GM18511 (cell line): ENCODE measurements around the gene ASZ1.

Experiments used
- ATAC-seq: cut with Tn5 transposase; IDR thresholded peaks from one replicate; pipeline ENCODE4 v1.9.1; 2021; ENCODE audit warnings: mild to moderate bottlenecking, moderate library complexity; ENCODE audit not compliant: unreplicated experiment

Gene ASZ1

DNA sequence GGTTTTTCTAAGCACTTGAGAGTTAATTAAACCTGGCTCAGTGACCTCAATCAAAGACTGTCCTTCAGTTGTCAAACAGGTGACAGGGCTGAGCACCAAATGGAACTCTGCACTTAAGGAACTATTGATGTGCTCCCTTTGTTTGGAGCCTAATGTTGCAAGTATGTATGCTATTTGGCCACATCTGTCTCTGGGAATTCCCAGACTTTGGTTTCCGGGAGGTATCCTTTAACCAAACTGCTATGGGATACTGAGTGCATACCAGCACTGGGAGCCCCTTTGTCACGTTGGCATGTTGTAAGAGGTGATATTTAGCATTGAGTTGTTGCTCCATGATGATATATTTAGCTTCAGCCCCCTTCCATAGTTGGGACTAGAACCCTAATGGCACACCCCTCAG lies 25.2 kb downstream of the ASZ1 start:
- no peak for ATAC-seq

DNA sequence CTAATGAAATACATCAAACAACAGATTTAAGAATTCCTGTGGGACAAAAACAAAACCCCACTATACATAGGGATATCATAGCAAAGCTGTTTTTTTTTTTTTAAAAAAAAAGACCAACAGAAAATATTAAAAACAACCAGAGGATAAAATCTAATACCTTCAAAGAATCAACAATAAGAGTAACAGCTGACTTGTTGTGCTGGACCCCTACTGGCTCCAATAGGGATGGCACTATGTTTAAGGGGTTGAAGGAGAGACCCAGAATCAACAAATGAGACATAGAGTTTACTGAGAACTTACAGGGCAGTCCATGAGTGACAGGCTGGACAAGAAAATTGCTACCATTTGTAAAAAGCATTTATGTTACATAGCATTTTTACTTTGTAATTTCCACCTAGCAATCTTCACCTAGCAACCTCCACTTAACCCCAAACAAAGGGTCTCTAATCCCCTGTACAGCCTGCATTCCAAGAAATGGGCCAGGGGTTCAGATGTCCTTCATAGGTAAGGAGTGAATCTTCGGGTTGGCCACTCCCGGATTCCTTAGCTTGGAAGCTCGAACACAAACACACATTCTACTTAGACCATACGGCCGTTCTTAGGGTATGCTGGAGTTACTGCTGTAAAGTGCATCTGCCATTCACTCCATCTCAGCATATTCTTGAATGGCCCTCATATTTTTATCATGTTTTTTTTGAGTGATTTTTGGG lies 25.8 kb downstream of the ASZ1 start:
- peak; percentile 57 for ATAC-seq

DNA sequence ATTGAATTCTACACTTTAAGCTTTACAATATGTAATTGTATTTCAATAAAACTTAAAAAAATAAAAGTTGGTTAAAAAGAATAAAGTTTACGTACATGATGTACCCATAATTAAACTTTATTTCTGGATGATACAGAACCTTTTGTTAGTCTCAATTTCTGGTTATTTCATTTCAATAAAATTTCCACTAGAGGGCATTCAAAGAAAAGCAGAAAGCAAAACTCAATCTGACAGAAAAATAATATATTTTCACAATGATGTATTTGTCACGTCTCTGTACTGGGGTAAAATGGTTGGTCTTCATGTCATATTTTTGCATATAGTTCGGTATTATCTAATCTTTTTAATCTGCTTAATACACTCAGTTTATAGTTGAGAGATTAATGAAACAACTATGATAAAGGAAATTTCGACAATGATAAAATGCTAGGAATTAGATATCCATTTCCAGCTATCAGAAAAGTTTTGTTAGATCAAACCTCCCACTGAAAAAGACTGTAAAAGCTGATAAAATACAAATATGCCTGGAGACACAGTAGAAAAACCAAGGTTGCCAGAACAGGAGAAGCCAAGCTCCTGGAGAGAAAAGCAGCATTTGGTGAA lies 27.4 kb downstream of the ASZ1 start:
- no peak for ATAC-seq

DNA sequence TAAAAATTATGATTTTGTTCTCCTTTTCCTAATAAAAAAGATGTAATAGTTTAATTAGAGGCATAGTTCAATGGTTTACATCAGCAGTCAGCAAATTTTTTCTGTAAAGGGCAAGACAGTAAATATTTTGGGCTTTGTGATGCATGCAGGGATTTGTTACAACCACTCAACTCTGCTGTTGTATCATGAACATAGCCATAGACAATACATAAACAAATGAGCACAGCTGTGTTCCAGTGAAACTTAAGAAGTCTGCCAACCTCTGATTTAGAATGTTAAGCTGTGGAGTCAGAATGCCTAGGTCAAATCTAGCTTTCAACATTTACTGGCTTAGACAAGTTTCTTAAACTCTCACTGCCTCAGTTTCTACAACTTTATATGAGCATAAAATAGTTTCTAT lies 31.6 kb downstream of the ASZ1 start:
- ATAC-seq, result no peak

DNA sequence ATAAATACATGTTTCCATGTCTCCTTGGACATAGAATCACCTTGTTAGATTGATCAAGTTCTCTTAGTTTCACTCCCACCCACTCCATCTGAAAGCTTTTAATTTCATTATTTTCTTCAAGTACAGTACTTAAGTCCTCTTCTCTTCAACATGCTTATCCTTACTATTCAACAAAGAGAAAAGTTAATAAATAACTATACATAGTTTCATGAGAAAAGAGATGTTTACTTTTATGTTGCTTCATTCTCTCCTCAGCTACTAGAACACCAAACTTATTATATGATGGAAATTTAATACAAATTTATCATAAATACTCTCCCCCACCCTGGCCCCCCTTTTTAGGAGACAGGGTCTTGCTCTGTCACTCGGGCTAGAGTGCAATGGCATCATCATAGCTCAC lies 33.5 kb downstream of the ASZ1 start:
- ATAC-seq, result no peak

DNA sequence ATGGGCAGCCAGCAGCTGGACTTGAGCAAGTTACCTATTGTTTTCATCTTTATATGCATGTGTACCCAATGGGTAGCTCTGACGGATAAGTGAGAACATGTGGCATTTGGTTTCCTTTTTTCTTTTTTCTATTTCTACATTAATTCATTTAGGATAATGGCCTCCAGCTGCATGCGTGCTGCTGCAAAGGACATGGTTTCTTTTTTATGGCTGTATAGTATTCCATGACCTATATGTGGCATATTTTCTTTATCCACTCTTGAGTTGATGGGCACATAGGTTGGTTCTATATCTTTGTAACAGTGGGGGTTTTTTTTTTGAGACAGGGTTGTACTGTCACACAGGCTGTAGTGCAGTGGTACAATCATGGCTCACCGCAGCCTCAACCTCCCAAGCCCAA lies 37.4 kb downstream of the ASZ1 start:
- no peak for ATAC-seq

DNA sequence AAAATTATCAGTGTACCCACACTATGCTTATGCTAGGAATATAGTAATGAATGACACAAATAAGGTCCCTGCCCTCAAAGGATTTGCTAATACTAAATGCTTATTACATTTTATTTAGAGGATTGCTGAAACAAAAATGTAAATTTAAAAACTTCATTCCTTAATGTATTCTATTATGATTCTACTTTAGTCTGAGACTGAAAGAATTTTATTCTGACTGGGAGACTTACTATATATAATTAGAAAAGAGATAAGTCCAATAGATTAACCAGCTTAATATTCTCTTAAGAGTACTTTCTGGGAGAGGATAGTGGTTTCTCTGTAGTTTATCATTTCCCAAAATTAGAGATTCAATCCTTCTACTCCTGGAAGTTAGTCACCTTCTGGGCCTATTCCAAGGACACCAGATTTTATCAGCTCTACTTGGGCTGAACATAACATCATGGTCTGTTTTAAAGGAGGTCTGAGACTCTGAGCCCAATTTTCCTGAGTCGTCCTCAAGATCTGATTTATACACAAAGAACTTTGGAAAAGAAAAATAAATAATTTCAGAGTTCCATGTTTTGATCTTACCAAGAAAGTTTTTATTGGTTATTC lies 41.1 kb downstream of the ASZ1 start:
- ATAC-seq, result no peak

DNA sequence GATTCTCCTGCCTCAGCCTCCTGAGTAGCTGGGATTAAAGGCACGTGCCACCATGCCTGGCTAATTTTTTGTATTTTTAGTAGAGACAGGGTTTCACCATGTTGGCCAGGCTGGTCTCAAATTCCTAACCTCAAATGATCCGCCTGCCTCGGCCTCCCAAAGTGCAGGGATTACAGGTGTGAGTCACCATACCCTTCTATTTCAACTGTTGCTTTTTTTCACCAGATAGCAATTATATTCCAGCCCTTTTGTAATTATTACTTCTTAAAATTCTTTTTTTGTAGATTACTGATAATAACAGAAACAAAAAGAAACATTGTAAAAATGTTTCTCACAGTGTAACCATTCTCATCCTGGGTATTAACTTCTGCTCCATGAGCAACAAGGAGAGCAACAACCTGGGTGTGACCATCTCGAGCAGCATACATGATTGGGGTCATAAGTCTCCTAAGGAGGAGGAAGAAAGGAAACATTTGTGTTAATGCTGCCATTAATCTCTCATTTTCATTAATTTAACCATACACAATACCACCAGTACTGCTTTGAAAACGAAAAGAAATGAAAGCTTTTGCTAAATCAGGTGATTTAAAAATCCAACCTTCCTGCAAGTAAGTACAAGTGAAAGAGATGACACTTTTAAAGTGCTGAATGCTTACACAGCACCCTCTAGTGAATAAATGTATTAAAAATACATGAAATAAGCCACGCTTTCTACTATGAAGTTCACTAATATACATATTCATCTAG lies 41.8 kb downstream of the ASZ1 start:
- ATAC-seq, result peak; percentile 79

DNA sequence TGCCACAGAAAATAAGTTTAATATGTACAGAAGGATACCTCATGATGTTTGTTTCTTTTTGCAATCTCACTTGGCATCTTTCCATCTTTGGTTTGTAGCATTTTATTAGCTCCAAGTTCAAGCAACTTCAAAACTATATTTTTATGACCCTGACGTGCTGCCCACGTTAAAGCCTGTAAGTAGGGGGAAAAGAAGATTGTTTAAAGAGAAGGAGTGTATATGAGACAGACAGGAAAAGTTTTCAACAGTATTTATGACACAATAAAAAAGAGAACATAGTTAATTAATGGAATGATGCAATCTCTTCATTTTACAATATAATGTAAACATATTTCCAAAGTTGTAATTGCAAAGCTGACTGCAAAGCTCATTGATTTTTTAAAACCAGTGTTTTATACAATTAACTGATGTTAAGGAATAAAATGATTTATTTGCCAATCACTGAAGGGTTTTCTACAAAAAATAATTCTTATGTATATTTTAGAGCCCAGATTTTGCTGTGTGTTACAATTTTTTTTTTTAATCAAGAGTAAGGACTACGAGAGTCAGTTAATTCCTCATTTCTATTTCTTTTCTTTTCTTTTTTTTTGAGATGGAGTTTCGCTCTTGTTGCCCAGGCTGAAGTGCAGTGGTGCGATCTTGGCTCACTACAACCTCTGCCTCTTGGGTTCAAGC lies 42.5 kb downstream of the ASZ1 start:
- ATAC-seq, result no peak

DNA sequence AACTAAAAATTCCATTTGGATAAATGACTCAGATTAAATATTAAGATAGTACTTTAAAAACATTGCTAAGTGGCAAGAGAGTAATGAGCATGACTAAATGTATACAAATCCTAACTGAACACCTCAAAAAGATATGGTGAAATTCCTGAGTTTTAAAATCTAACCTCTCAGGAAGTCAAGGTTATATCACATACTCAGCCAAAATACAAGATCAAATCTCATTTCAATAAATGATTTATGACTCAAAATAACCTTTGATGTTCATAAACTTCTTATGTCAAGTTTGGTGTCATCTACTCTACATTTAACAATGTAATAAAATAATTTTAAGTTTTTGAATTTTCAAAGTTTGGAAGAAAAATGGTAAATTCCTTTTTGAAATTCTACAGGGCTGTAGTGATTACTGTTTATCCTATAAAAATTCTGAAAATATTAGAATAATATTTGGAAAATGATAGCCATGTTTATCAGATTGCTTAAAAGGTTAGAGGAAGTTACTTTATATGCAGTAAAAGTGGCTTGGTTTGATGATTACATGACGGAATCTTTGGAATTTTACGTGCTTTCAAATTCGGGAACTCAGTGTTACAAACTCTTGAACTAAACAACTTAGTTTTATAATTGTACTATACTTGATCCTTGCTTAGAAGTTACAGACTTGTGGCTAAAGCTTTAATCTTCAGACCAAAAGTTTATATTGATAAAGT lies 43.7 kb downstream of the ASZ1 start:
- no peak for ATAC-seq

DNA sequence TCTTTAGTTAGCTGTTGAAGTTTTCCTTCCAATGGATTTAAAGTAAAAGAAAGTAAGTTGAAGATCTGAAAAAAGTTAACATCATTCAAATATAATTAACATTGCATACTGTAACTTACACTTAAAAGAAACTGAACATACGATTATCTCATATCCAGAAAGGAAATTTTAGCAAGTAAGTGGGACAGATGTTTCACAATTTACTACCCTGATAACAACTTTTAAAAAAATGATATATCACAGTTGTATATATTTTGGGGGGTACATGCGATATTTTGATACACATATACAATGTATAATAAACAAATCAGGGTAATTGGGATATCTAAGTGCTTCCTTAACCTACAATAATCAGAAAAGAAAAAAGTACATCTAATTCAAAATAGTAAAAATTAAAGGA lies 44.2 kb downstream of the ASZ1 start:
- no peak for ATAC-seq

DNA sequence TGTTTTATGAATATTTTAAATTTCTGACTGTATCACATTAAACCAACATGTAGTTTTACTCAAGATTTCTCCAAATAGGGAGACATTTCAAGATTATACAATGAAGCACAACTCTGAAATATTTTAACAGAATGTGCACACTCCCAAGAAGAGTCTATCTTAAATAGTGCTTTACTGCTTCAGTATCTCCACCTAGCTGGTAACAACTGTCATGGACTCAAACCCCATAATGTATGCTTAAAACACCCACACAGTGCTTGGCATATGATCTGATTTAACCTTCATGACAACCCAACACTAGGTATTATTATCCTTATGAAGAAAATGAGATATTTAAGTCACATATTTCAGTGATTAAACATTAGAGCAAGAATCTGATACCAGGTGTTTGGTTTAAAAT lies 45.9 kb downstream of the ASZ1 start:
- ATAC-seq, result no peak

DNA sequence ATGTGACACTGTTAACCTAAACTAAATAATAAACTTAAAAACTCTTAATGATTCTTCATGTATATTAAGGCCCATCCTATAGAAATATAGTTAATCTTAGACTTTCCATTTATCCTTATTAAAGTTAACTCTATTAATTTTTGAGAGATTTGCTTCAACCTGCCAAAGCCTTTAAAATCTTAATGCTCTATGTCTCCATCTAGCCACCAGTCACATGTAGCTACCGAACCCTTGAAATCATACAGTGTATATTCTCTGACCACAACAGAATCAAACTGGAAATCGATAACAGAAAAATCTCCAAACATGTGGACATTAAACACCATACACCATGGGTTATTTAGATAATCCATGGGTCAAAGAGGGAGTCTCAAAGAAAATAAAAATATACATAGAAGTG lies 51.9 kb downstream of the ASZ1 start:
- no peak for ATAC-seq

DNA sequence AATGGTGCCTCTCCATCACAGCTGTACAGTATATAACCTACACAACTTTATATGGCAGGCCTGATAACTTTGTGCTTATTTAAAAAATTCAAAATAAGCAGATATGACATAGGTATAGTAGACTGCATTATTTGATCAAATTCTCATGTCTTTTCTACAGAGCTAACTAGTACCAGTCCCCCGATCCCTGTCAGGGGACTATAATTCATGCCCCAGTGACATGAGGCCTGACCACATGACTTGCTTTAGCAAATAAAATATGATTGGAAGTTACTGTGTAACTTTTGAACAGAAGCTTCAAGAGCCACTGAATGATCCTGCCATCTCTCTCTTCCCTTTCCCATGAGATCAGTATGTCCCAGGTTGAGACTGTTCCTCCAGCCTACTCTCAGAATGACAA lies 55.2 kb downstream of the ASZ1 start:
- no peak for ATAC-seq

DNA sequence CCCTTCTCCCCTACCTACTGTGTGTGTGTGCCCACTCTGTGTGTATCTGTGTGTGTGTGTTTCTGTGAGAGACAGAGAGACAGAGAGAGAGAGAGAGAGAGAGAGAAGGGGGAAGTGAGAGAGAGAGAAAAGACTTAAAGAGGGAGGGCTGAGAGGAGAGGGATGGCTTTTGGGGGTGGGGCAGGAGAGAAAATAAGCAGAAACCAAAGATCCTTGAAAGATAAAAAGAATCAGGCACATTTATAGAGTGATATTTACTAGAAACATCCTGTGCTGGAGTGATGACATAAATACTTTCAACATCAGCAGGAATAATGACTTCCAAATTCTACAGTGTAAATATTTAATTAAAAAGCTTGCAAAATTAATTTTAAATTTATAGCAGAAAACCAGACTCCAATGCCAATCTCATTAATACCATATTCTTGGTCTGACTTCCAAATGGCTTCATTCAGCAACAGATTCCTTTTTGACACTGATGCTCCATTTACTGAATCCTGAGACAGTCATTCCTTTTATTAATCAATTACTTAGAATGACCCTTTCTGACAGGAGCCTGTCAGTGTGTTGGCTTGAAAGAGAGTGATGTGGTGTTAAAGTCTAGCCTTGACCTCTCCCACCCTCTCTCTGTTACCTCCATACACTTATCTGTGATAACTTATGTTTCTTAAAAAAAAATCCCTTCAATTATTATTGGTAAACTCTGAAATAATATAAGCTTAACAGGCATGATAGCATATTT lies 62.8 kb downstream of the ASZ1 start:
- ATAC-seq, result no peak

DNA sequence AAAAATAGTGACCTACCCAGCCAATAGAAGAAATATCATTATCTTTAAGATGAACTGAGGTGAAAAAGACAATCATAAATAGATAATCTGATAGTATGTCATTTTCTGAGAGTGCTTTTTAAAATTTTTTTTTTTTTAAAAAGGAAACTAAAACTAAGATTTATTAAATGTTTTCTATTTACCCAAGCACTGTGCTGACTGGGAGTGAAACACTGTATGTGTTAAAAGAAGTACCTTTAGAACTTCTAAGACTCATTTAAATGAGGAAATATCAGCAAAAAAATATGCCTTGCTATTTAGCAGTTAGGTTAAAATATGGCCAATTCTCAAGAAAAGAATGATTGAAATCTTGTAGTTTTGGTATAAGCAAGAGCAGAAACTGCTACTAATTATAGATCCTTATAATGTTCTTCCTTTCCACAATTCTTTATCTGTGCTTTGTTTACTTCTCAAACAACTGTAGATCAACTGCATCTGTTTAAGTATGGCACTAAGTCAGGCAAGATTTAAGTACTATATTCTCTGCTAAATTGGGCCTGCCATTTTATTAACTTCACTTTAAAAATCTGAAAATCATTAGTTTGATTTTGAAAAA lies 64.9 kb downstream of the ASZ1 start:
- ATAC-seq, result peak; percentile 46

DNA sequence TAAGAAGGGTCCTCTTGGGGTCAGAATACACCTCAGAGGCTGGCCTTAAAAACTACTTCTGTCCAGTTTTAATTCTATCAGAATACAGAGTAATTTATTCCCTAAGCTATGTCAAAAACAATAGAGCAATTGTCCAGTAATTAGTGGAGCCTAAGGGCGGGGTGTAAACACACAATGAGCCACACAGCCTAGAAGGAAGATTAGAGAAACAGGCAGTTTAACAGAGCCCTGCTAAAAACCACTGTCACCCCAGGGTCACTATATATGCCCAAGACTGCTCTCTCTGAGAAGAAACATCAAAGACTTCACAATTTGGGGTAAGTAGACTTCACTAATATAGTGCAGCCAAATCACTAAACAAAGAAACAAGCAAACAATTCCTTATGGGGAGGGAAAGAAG lies 77.3 kb downstream of the ASZ1 start:
- ATAC-seq, result no peak

DNA sequence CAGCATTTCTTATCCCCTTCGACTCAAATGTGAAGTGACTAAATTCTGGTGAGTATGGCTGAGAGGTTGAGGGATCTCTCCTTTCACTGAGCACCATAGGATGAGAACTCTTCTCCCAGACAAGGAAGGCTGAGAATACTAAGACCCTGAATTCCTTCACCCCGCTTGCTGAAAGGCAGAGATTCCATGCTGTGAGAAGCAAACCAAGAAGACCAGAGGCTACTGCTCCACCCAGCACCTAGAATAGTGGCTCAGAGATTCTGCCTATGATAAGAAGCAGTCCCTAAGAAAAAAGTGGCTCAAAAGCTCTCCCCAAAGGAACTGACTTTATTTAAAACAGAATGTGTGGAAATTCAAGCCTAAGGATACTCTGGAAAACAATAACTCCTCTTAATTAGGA lies 77.7 kb downstream of the ASZ1 start:
- ATAC-seq, result no peak

DNA sequence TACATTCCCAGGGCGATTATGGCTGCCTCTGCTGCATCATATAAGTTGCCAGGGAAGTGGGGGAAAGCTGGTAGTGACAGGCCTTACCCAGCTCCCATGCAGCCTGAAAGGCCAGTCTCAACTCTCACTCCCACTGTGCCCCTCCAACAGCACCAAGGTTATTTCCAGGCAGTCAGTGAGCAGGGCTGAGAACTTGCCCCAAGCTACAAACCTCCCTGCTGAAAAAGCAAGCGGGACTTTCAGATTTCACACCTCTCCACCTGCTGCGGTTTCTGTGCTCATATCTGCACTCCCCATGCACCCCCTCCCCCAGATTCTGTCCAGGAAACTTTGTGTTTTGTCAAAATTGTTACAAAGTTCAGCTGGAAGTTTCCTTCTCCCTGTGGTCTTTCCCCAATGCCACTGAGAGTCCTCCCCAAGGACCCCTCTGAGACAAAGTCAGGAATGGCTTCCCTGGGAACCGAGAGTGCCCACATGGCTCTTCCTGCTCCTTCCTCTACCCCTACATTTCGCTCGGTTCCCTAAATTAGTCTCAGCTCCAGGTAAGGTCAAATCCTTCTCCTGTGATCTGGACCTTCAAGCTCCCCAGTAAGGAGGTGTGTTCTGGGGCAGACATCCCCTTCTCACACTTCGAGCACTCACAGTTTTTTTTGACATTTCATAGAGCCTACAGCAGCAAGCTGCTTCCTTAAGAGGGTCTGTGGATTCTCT lies 79.2 kb downstream of the ASZ1 start:
- ATAC-seq, result peak; percentile 95
